ENCODE measurements around the gene ZNF282.
"Not testable (repeated sequence)": the region's sequence is repeated elsewhere in the genome, so short reads cannot be mapped to it uniquely, and the experiment has no call there.

- TF ChIP-seq CTCF (IDR thresholded peaks at IDR 0.05; ENCODE audit: low read depth, low read length); EZH2phosphoT487 (IDR thresholded peaks at IDR 0.05; ENCODE audit: low read depth): not testable (repeated sequence)
Measured at GRCh38 chr7:149250151-149250550, 54.8 kb downstream of the ZNF282 start.

Measured in OCI-LY3 (cell line).